Kidney epithelial cell (primary cell): ENCODE measurements around the gene C1orf159. TPM values are rescaled to one million over a fixed set of nuclear protein-coding genes. Genes with fewer than 3 reads are reported as not detected.

Experiments
- DNase-seq: peaks from one replicate; pipeline ENCODE4 v3.0.0-alpha.2; 2010; ENCODE audit warnings: low read depth
- H3K27me3 ChIP-seq: 2 replicates; pipeline ENCODE4 v1.6.0; 2011; ENCODE audit warnings: low read length; ENCODE audit not compliant: control insufficient read depth, insufficient read depth
- H3K36me3 ChIP-seq: 2 replicates; pipeline ENCODE4 v1.5.1; 2011; ENCODE audit warnings: low read length; ENCODE audit not compliant: control insufficient read depth, insufficient read depth
- H3K4me3 ChIP-seq: 2 replicates; pipeline ENCODE4 v1.5.1; 2011; ENCODE audit warnings: low read depth, mild to moderate bottlenecking, control low read depth, low read length
- total RNA-seq: library from RNA; depleted of rRNA; stranded (reverse); fragments of >200 nt; gene quantifications from 2 replicates; pipeline ENCODE4 v1.2.3, GENCODE V29; 2015
- TF ChIP-seq, protein P1 (sequence below): IDR thresholded peaks from 2 replicates; pipeline ENCODE4 v1.5.1; 2011; ENCODE audit warnings: mild to moderate bottlenecking, moderate library complexity, low read length, control low read depth, inconsistent platforms; ENCODE audit not compliant: insufficient read depth, poor library complexity, severe bottlenecking

C1orf159 gene
- total RNA-seq, 1 donor from 2014 or later = 20.3 TPM

DNA sequence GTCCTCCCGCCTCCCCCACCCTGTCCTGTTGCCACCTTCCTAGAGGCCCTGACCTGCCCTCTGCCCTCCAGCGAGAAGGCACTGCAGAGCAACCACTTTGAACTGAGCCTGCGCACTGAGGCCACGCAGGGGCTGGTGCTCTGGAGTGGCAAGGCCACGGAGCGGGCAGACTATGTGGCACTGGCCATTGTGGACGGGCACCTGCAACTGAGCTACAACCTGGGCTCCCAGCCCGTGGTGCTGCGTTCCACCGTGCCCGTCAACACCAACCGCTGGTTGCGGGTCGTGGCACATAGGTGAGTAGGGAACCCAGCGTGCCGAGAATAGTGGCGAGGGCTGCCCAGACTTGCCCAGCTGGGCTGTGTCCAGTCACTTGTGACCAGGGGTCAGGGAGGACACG, 62.2 kb downstream of the C1orf159 start:
- TF ChIP-seq, protein P1, sequence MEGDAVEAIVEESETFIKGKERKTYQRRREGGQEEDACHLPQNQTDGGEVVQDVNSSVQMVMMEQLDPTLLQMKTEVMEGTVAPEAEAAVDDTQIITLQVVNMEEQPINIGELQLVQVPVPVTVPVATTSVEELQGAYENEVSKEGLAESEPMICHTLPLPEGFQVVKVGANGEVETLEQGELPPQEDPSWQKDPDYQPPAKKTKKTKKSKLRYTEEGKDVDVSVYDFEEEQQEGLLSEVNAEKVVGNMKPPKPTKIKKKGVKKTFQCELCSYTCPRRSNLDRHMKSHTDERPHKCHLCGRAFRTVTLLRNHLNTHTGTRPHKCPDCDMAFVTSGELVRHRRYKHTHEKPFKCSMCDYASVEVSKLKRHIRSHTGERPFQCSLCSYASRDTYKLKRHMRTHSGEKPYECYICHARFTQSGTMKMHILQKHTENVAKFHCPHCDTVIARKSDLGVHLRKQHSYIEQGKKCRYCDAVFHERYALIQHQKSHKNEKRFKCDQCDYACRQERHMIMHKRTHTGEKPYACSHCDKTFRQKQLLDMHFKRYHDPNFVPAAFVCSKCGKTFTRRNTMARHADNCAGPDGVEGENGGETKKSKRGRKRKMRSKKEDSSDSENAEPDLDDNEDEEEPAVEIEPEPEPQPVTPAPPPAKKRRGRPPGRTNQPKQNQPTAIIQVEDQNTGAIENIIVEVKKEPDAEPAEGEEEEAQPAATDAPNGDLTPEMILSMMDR = no peak
- H3K27me3 ChIP-seq = no peaks in the 10 kb centered on the region
- no peak overlapping the region for H3K4me3 ChIP-seq
- H3K36me3 ChIP-seq = peaks cover 3% of the 10 kb centered on the region
- DNase-seq = no peak

- Histone ChIP-seq H3K27me3 (no peaks in the 10 kb centered on the region), H3K4me3 (no peak overlapping the region), H3K36me3 (peaks cover 3% of the 10 kb centered on the region)
- TF ChIP-seq, protein P1 = no peak
- no peak for DNase-seq
These were observed 62.9 kb downstream of the C1orf159 start for GRCh38 chr1:1053022-1053421.

GRCh38 chr1:1052003-1052840, 63.7 kb downstream of the C1orf159 start:
- Histone ChIP-seq H3K36me3 (peaks cover 3% of the 10 kb centered on the region), H3K27me3 (no peaks in the 10 kb centered on the region), H3K4me3 (no peak overlapping the region)
- no peak for DNase-seq
- TF ChIP-seq, protein P1 = no peak

GRCh38 chr1:1051127-1051810, 64.6 kb downstream of the C1orf159 start:
- Histone ChIP-seq H3K4me3 (no peak overlapping the region), H3K27me3 (no peaks in the 10 kb centered on the region), H3K36me3 (peaks cover 3% of the 10 kb centered on the region)
- no peak for DNase-seq
- TF ChIP-seq, protein P1 = no peak

- TF ChIP-seq, protein P1 = no peak
- Histone ChIP-seq H3K27me3 (no peaks in the 10 kb centered on the region), H3K4me3 (no peak overlapping the region), H3K36me3 (peaks cover 3% of the 10 kb centered on the region)
- DNase-seq = no peak
These were observed 65.3 kb downstream of the C1orf159 start for GRCh38 chr1:1050577-1051052.
